Gastrocnemius medialis (tissue), 4 donors: ENCODE measurements around the gene USP19.

Source experiments
- POLR2A ChIP-seq, 2 donors: fragments of 450-650 bp; IDR thresholded peaks; one replicate each; pipeline ENCODE4 v1.6.1; 2017; ENCODE audit warnings: antibody characterized with exemption in 2 of 2, mild to moderate bottlenecking in 2 of 2, moderate library complexity in 2 of 2
- TF ChIP-seq, protein P1 (sequence below), 5 experiments: fragments of 450-650 bp in 3 of 5; fragments of 200-600 bp in 2 of 5; sonication (generic) in 2 of 5; IDR thresholded peaks in 4 of 5; conservative IDR thresholded peaks in 1 of 5; 1 replicate in 4 of 5; 2 replicates in 1 of 5; pipeline ENCODE4 v1.5.1; 2016 to 2019; ENCODE audit warnings: antibody characterized with exemption in 5 of 5, mild to moderate bottlenecking in 3 of 5, moderate library complexity in 3 of 5

DNA sequence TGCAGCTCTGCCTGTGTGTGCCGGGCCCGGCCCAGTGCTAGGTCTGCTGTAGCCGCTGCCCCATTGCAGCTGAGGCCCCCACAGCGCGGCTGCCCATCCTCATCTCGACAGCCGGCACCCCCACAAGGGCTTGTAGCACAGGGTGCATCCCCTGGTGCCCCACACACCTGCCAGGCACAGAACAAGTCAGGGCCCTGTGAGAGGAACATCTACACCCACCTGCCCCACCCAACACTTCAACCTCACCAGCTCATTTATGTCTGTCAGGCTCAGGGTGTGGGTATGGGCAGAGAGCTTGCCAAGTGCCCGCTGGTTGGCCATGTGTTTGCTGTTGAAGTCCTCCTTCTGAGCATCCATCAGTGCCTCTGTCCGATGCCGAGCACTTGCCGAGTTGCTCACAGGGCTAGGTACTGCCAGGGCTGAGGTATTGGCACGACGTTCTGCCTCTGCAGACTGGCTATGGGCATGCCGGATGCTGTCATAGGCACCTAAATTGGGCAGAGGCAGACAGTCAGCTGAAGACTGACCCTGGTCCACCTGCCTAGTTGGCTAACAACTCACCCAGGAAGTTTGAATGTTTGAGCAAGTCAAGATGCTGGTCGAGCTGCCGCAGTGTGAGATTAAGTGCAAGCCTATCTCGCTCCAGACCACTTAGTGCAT, 2.4 kb upstream of the USP19 start:
- TF ChIP-seq, protein P1, sequence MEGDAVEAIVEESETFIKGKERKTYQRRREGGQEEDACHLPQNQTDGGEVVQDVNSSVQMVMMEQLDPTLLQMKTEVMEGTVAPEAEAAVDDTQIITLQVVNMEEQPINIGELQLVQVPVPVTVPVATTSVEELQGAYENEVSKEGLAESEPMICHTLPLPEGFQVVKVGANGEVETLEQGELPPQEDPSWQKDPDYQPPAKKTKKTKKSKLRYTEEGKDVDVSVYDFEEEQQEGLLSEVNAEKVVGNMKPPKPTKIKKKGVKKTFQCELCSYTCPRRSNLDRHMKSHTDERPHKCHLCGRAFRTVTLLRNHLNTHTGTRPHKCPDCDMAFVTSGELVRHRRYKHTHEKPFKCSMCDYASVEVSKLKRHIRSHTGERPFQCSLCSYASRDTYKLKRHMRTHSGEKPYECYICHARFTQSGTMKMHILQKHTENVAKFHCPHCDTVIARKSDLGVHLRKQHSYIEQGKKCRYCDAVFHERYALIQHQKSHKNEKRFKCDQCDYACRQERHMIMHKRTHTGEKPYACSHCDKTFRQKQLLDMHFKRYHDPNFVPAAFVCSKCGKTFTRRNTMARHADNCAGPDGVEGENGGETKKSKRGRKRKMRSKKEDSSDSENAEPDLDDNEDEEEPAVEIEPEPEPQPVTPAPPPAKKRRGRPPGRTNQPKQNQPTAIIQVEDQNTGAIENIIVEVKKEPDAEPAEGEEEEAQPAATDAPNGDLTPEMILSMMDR (IDR thresholded peaks at IDR 0.05 in 4 of 5, conservative IDR thresholded peaks at IDR 0.05 in 1 of 5) = no peak
- no peak for TF ChIP-seq POLR2A (IDR thresholded peaks at IDR 0.05)
